Fibroblast of skin of scalp (primary cell): Measurements from ENCODE around the gene PRR20G.
"Not testable (repeated sequence)": the region's sequence is repeated elsewhere in the genome, so short reads cannot be mapped to it uniquely, and the experiment has no call there.

ENCODE experiments used
- DNase-seq: peaks from one replicate; pipeline ENCODE4 v3.0.0-alpha.2; 2013

Gene PRR20G

DNA sequence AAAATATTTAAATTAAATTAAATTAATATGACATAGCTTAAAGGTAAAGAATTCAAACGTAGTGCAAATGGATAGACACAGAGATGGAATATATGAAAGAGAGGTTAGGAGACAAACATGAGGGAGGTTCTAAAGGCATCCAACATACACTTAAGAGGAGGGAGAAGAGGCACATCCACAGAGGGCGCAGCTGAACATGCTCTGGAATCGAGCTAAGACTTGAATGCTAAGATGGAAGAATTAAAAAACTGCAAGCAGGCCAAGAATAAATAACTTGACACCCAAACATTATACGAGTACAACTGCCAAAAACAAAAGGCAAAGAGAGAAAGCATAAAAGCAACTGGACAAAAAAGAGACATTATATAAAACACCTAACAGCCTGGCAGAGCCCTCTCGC is 9.1 kb upstream of the PRR20G start:
- DNase-seq = no peak

DNA sequence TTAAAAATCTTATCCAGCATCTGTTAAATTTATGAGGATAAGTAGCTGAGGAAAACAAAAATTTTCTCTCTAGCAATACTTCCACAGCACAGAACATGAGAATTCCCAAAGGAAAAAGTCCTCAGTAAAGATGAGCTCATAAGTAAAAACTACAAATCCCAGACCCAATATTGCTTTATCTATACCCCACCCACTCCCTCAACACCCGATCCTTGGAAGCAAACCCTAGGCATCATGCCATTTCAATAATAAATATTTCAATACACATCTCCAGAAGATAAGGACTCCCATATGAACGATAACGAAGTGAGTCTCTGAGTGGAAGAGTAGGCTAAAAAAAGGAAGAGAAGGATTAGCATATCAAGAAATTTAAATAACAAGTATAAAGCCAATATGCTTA is 8.3 kb upstream of the PRR20G start:
- no peak for DNase-seq

DNA sequence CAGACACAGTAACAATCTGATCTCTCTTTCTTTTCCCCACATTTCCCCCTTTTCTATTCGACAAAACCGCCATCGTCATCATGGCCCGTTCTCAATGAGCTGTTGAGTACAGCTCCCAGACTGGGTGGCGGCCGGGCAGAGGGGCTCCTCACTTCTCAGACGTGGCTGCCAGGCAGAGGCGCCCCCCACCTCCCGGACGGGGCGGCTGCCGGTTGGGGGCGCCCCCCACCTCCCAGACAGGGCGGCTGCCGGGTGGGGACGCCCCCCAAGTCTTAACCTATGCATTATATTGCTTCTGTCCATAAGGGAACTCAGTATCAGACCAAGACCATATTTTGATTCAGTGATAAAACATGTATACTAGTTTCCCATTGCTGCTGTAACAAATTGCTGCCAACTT is 5.8 kb upstream of the PRR20G start:
- DNase-seq = not testable (repeated sequence)

DNA sequence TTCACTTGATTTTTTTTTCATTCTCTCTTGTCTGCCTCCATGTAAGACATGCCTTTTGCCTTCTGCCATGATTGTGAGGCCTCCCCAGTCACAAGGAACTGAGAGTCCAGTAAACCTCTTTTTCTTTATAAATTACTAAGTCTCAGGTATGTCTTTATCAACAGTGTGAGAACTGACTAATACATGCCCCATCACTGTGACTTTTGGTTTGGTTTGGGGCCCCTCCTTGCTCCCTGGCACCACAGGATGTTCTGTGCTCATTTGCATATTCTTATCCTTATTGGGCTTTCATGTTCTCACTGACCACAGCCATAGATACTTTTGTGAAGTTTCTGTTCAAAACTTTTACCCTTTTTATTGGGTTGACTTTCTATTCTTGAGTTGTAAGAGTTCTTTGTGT is 3.8 kb upstream of the PRR20G start:
- no peak for DNase-seq

DNA sequence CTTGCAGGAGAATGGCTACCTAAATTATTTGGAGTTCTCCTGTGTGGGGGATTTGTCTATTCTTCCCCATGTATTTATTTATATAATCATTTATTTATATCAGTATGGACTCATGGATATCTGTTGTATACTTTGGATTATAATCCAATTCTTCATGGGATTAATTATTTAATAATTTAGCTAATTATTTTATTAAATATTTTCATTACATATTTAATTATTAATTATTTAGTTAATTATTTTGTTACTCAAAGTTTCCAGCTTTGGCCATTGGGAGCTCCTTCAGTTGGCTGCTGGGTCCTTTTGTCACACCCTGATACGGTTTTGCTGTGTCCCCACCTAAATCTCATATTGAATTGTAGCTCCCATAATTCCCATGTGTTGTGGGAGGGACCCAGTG is 3.3 kb upstream of the PRR20G start:
- no peak for DNase-seq

DNA sequence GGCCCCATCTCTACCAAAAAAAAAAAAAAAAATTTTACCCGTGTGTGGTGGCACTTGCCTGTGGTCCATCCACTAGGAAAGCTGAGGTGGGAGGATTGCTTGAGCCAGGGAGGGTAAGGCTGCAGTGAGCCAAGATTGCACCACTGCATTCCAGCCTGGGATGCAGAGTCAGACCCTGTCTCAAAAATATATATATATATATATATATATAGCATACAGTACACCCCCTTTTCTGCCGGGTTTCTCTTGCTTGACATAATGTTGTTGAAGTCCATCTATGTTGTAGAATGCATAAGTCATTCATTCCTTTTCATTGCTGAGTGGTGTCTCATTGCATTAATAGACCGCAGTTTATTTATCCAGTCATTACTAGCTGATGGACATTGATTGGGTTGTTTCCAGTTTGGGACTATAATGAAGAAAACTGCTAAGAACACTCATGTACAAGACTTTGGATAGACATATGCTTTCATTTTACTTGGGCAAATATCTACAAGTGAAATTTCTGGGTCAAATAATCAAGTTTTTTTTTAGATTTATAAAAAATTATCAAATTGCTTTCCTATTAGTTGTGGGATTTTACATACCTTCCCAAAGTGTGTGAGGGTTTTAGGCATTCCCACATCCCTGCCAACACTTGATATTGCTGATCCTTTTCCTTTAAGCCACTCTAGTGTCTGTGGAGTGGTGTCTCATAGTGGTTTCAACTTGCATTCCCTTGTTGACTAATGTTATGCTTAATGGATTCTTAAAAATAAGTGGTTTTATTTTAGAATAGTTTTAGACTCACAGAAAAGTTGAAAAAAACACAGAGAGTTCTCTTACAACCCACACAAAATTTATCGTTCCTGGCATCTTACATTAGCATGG is 2.1 kb upstream of the PRR20G start:
- DNase-seq = peak; percentile 34

DNA sequence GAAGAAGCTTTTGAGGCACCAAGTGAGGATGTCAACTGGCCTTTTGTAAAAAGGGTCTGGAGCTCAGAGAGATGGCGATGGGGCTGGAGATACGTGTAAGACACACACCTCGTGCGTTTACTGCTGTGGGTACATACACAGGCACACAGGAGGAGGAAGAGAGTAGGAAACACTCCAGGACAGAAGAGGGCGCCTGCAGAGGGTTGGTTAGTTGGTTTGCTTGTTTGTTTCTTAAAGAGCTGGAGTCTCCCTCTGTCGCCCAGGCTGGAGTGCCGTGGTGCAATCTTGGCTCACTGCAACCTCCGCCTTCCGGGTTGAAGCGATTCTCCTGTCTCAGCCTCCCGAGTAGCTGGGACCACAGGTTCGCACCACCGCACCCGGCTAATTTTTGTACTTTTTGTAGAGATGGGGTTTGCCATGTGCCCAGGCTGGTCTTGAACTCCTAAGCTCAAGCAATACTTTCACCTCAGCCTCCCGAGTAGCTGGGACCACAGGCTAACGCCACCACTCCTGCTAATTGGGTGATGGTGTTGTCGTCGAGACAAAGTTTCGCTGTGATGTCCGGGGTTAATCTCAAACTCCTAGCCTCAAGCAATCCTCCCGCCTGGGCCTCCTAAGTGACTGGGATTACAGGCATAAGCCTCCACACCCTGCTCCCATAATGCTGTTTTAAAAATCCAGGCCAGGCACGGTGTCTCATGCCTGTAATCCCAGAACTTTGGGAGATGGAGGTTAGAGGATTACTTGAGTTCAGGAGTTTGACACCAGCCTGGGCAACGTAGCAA is 1.3 kb upstream of the PRR20G start:
- no peak for DNase-seq

DNA sequence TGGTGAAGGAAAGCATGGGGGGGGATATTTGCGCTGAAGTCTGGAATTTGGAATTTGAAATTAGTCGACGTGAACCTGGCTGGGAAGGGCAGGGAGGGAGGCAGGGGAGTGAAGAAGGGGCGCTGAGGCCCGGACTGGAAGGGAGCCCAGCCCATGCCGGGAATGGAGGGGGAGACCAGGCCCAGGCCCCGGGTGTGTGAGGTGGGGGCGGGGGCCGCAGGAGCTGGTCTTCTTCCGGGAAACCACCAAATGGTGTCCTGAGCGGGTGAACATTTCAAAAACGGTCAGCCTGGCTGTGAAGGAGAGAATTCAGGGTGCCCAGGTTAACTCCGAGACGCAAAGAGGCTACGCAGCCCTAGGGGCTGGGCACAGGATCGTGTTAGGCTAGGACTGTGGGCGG is 497 bp upstream of the PRR20G start:
- DNase-seq = no peak

DNA sequence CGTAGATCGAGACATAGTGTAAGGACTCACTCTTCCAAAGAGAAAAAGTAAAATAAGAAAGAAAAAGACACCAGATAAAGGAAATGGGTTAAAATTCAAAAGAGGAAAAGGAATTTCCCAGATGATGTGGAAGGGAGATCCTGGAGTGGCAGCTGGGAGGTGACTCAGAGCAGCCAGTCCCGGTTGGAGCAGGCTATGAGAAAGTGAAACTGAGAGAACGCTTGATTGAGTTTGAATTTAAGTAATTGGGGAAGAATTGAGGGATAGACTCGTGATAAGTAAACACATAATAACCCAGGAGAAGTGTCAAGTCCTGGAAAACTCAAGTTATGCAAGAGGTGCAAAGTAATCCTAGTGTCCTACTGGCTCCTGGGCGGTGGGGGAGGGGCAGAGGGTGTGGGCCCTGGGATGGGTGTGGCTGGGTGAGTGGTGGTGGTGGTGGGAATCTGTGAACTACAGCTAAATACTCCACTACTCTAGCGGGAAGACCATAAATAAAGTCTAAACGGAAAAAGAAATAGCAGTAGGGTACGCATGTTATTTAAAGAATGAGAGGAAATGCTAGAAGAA is 1.2 kb downstream of the PRR20G start:
- DNase-seq = peak; percentile 6

DNA sequence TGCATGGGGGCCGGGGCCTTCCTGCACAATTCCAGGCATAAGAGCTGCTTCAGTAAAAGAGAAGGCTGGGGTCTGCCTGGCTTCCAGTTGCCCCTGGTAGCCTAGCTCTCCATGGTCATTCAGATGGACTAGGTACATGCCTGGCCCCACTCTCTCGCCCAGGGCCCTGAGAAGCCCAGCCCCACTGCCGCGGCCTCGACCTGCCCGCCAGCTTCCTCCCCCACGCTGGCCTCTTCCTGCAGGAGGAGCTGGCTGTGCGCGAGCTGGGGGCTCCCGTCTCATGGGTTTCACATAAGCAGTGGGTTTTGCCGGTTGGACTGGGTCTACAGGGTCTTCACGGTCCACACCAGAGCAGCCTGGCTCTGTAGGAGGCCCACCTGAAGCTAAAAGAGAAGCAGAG is 3.6 kb downstream of the PRR20G start:
- no peak for DNase-seq

DNA sequence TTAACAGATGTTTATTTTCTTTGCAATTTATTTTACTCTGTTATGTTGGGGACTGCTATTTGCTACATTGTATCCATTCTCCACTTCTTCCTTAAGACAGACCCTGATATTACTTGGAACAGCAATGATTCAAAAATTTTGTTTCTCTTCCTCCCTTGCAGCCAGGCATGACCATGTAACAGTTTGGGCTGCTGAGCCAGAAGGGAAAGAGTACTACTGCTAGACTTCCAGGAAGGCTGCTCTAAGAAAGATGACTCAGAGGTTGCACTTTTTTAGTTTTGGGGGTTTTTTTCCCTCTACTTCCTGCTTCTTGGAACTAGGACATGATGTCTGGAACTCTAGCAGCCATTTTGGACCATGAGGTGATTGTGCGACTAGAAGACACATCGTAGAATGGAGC is 10.3 kb downstream of the PRR20G start:
- DNase-seq = peak; percentile 40

DNA sequence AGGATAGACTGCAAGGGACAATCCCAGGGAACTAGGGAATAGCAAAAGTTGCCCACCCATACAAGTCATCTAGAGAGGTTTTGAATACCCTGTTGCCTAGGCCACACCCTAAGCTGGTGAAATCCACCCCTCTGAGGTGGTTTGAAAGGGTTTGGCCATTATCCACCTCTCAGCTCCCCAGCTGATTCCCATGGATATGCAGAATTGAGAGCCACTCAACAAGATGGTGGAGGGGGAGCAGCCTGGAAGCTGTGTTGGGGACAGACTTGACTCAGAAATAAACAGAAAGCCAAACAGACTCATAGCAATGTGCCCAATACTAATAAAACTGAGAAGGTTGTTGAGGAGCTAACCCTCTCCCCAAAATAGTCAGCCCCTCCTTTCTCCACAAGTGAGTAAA is 10.9 kb downstream of the PRR20G start:
- no peak for DNase-seq

DNA sequence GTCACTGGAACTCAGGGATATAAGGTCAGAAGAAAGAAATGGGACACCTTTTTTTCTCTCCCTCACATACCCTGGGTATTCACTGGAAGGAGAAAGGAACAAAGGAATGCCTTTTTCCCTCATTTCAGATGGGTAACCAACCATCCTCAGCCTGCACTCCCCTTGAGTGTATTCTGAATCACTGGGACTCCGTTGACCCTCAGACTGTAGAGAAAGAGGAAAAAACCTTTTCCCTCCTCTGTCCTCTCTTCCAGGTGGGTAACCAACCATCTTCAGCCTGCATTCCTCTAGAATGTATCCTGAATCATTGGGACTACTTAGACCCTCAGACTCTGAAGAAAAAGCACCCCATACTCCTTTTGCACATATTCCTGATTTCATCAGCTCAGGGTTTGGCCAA is 11.4 kb downstream of the PRR20G start:
- no peak for DNase-seq

DNA sequence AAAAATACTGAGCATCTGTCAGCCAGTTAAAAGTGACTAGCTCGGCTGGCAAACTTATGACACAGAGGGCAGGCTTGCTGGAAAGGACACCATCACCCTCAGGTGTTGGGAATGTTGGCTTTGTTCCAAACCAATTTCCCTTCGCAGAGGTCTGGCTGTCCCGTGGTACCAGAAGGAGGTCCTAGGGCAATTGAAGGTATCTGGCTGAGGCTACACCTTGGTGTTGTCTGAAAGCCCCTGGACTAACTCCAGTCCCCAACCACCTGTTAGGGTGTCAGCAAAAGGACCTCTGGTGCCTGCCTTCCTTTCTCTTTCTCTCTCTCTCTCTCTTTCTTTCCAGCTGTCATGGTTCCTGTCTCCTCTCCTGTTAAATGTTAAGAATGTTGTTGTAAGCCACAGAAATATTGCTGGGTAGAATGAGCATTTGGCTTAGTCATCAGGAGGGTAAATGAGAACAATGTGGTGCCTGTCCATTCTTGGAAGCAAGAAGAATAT is 12.5 kb downstream of the PRR20G start:
- peak; percentile 56 for DNase-seq

DNA sequence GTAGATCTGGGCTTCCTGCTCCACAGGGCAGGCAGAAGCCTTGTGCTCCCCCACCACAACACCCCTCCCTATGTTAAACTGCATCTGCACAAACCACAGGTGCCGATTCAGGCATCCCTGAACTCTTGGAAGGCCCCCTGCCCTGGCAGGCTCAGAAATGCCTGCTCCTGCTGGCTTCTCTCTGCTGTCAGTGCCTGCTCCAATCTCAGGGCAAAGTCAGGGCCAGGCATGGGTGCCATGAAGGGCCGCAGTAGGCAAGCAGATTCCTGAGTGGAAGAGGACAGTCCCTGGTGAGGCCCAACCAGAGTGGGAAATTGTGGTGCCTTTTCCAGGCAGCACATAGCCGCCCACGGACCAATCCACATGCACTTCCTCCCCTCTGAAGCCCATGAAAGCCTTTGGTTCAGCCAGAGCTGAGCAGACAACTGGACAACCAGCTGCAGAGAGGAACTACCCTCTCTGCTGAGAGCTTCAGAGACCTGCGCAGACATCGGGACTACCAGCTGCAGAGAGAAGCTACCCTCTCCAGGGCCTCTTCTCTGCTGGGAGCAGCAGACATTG is 13.6 kb downstream of the PRR20G start:
- no peak for DNase-seq

DNA sequence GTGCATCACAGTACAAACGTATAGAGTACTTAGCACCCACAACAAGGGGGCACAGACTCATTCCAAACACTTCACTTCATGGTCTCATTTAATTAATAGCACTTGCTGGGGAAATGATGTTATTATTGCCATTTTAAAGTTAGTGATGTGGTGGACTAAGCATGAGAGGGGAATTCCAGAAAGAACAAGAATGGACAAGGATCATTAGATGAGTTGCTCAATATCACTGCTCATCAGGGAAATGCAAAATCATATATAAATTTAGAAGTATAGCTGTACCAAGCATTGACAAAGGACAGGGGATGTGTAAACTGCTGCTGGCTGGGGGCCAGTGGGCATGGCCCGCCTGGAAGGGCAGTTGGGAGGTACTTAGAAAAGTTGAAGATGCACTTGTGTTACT is 14.6 kb downstream of the PRR20G start:
- no peak for DNase-seq

DNA sequence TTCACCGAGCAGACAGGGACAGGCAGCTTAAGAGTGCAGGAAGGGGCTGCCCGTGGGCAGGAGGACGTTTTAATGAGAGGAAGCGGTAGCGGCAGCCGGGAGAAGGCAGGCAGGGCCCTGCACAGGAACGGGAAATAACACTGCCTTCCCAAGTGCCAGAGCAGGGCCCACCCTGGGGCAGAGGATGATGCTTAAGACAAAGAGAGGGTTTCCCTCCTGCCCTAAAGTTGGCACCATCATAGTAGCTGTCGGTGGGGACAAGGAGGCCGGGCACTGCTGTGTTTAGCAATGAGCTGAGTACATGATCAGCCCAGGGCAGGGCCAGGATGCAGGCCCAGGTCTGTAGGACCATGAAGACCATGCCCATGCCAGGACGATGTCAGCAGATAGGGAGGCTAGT is 21.7 kb downstream of the PRR20G start:
- DNase-seq = no peak

DNA sequence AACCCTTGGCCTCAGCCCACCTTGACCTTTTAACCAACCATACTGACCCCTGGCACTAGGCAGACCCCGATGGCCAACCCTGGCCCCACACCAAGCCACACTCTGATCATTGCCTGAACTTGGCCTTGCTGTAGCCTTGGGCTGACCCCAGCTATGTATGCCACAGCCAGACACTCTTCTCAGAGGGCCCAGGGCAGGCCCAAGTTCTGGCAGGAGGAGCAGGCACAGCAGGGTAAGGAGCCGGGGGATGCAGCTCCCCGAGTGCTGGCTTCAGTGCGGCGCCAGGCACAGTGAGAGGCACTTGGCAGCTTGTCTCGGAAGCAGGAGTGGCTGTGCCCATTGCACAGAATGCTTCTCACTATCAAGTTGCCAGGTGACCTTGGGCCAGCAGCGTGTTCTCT is 22.3 kb downstream of the PRR20G start:
- no peak for DNase-seq

DNA sequence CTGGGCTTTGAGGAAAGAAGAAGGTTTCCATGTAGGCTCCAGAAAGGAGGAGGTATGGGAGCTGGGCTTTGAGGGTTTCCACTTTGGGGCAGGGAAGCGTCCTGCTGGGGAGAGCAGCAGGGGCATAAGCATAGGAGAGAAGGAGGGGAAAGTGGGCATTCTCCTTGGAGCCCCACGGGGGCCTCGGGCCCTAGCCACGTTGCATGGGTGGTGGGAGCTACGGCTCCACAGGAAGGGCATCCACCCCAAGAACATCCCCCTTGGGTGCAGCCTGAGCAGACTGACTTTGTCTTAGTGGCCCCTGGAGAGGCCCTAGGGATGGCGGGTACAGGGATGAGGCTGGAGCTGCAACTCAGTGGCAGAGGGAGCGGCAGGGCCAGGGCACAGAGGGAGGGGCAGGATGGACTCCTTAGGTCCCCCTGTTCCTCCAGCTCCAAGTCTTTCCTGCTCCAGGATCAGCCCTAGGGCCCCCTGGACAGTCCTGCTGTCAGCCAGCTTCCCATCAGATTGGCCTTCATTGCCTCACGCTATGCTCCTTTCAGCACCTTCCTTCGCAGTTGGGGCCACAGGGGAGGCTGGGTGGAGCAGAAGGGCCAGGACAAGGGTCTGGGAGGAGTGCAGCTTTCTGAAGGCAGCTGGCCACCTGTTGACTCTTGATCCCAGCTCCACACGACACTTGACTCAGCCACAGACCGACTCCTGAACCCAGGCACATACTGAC is 22.9 kb downstream of the PRR20G start:
- no peak for DNase-seq

DNA sequence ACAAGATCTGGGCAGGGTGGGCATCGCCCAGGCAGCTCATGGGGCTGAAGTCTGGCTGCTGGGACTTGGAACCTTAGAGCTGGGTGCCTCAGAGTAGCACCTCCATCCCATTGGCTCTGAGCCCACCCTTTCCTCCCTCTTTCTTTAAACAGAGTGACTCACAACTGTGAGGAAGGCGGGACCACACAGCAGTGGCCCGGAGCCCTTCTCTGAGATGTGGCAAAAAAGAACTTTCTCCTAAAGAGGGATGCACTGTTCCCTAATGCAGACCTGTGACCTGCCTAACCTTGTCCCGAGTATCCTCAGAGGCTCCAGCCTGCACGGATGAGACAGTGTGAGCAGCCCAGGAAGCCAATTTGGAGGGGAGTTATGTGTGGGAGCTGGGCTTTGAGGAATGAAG is 23.6 kb downstream of the PRR20G start:
- DNase-seq = peak; percentile 4

DNA sequence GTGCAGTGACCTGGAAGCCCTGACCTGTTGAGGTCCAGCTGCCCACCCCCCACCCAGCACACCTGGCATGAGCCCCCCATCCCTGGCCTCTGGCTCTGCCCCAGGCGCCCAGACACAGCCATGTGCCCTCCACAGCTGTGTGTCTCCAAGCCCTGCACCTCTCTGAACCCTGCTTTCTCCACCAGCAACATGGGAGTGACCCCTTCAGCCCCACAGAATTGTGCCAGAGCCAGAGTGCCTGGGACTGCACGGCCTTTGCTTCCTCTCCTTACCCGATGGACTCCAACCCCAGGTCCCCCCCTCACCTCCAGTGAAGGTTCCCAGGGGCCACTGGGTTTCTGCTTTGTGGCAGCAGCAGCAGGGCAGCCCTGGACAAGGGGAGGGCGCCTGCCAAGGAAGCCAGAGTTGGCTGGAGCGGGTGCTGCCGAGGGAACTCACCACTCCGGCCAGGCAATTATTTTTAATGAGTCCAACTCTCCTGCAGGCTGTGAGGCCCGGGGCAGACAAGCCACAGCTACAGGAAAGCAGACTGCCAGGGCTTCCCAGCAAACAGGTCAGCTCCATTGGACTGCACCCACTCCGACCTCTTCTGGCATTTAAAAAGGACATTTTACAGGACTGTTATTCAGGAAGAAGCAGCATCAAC is 24.1 kb downstream of the PRR20G start:
- no peak for DNase-seq

DNA sequence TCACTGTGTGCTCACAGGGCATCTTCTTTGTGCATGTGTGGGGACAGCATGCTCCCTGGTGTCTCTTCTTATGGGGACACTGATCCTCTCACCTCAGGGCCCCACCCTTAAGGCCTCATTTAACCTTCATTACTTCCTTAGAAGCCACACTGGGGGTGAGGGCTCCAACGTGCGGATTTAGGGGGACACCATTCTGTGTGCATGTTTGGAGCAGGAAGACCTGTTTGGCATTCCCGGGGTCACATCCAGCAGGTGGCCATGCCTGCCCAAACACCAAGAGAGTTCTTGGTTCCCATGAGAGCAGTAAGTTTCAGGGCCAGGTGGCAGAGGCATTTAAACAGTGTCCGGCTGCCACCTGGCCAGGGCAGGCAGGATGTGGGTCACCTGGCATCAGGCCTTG is 24.8 kb downstream of the PRR20G start:
- no peak for DNase-seq
